HG03432 (cell line): ENCODE measurements around the gene TMEM222.

Experiments used
- ATAC-seq: cut with Tn5 transposase; IDR thresholded peaks from one replicate; pipeline ENCODE4 v1.9.1; 2021; ENCODE audit warnings: mild to moderate bottlenecking, moderate library complexity; ENCODE audit not compliant: unreplicated experiment

The TMEM222 gene

GRCh38 chr1:27341525-27342252, 19.7 kb downstream of the TMEM222 start, which contains the start of gene SYTL1:
SYTL1 (plus strand) TSS chr1:27342022; CDS start chr1:27345335, 3,313 bp downstream.
- peak; percentile 58 for ATAC-seq

- ATAC-seq = peak; percentile 22
Measured at GRCh38 chr1:27342391-27342777, 20.4 kb downstream of the TMEM222 start.

- peak; percentile 38 for ATAC-seq
Measured at GRCh38 chr1:27342778-27343638, 21.0 kb downstream of the TMEM222 start.

GRCh38 chr1:27343639-27344025, 21.7 kb downstream of the TMEM222 start:
- ATAC-seq = no peak

- ATAC-seq = no peak
Measured at GRCh38 chr1:27345272-27345671, 23.3 kb downstream of the TMEM222 start.

- no peak for ATAC-seq
Measured at GRCh38 chr1:27346357-27346756, 24.4 kb downstream of the TMEM222 start.

- no peak for ATAC-seq
Measured at GRCh38 chr1:27346991-27347624, 25.1 kb downstream of the TMEM222 start.

- no peak for ATAC-seq
Measured at GRCh38 chr1:27348861-27349783, 27.2 kb downstream of the TMEM222 start.

GRCh38 chr1:27349784-27350662, 28.1 kb downstream of the TMEM222 start:
- ATAC-seq = no peak

- no peak for ATAC-seq
Measured at GRCh38 chr1:27350663-27351540, 28.9 kb downstream of the TMEM222 start.

- ATAC-seq = no peak
Measured at GRCh38 chr1:27351541-27352107, 29.7 kb downstream of the TMEM222 start.

GRCh38 chr1:27353166-27353565, 31.2 kb downstream of the TMEM222 start:
- ATAC-seq = no peak

- ATAC-seq = no peak
Measured at GRCh38 chr1:27353629-27354028, 31.7 kb downstream of the TMEM222 start.

- ATAC-seq = no peak
Measured at GRCh38 chr1:27355683-27356082, 33.7 kb downstream of the TMEM222 start.

GRCh38 chr1:27356277-27356618, 34.3 kb downstream of the TMEM222 start:
- no peak for ATAC-seq

GRCh38 chr1:27356619-27357280, 34.8 kb downstream of the TMEM222 start:
- no peak for ATAC-seq

- peak; percentile 59 for ATAC-seq
Measured at GRCh38 chr1:27357281-27358037, 35.5 kb downstream of the TMEM222 start.
